HEK293 (cell line): Measurements from ENCODE around the gene LARP6.

Experiments
- HOXC10 ChIP-seq: sonication (generic); formaldehyde crosslinking; IDR thresholded peaks from 2 replicates; pipeline ENCODE4 v1.8.1; 2023; ENCODE audit warnings: mild to moderate bottlenecking, missing genetic modification reagents
- KLF10 ChIP-seq: fragments of 450-650 bp; IDR thresholded peaks from 2 replicates; pipeline ENCODE4 v1.5.1; 2018; ENCODE audit warnings: missing biosample characterization, mild to moderate bottlenecking, missing genetic modification characterization
- KLF8 ChIP-seq: fragments of 450-650 bp; formaldehyde crosslinking; IDR thresholded peaks from 2 replicates; pipeline ENCODE4 v1.5.1; 2016; ENCODE audit warnings: missing biosample characterization, missing genetic modification characterization
- PRDM1 ChIP-seq: fragments of 450-650 bp; formaldehyde crosslinking; IDR thresholded peaks from 2 replicates; pipeline ENCODE4; 2016; ENCODE audit warnings: missing biosample characterization, missing genetic modification characterization
- SCRT2 ChIP-seq: fragments of 450-650 bp; formaldehyde crosslinking; IDR thresholded peaks from 2 replicates; pipeline ENCODE4 v1.5.1; 2016; ENCODE audit warnings: missing biosample characterization, missing genetic modification characterization
- SP2 ChIP-seq: fragments of 450-650 bp; formaldehyde crosslinking; IDR thresholded peaks from 2 replicates; pipeline ENCODE4 v1.5.1; 2016; ENCODE audit warnings: missing biosample characterization, missing genetic modification characterization
- SP3 ChIP-seq: fragments of 450-650 bp; formaldehyde crosslinking; IDR thresholded peaks from 2 replicates; pipeline ENCODE4 v1.5.1; 2016; ENCODE audit warnings: missing biosample characterization, missing genetic modification characterization
- SP7 ChIP-seq: fragments of 450-650 bp; formaldehyde crosslinking; IDR thresholded peaks from 2 replicates; pipeline ENCODE4 v1.5.1; 2016; ENCODE audit warnings: missing biosample characterization, missing genetic modification characterization
- ZBTB17 ChIP-seq: fragments of 450-650 bp; formaldehyde crosslinking; IDR thresholded peaks from 2 replicates; pipeline ENCODE4 v1.5.1; 2016; ENCODE audit warnings: missing biosample characterization, missing genetic modification characterization
- ZBTB8A ChIP-seq: fragments of 450-650 bp; formaldehyde crosslinking; IDR thresholded peaks from 2 replicates; pipeline ENCODE4 v1.5.1; 2016; ENCODE audit warnings: missing biosample characterization, missing genetic modification characterization
- ZEB2 ChIP-seq: fragments of 450-650 bp; formaldehyde crosslinking; IDR thresholded peaks from 2 replicates; pipeline ENCODE4 v1.5.1; 2016; ENCODE audit warnings: missing biosample characterization, missing genetic modification characterization
- ZFP69B ChIP-seq: fragments of 450-650 bp; formaldehyde crosslinking; IDR thresholded peaks from 2 replicates; pipeline ENCODE4 v1.5.1; 2016; ENCODE audit warnings: missing biosample characterization, missing genetic modification characterization
- ZNF10 ChIP-seq: fragments of 450-650 bp; formaldehyde crosslinking; IDR thresholded peaks from 2 replicates; pipeline ENCODE4 v1.5.1; 2017; ENCODE audit warnings: missing biosample characterization, missing genetic modification characterization
- ZNF16 ChIP-seq: fragments of 450-650 bp; formaldehyde crosslinking; IDR thresholded peaks from 2 replicates; pipeline ENCODE4 v1.5.1; 2016; ENCODE audit warnings: low read depth, missing biosample characterization, missing genetic modification characterization
- ZNF184 ChIP-seq: fragments of 450-650 bp; IDR thresholded peaks from 2 replicates; pipeline ENCODE4 v1.5.1; 2018; ENCODE audit warnings: missing biosample characterization, mild to moderate bottlenecking, missing genetic modification characterization
- ZNF2 ChIP-seq: fragments of 450-650 bp; formaldehyde crosslinking; IDR thresholded peaks from 2 replicates; pipeline ENCODE4 v1.5.1; 2016; ENCODE audit warnings: missing biosample characterization, missing genetic modification characterization
- ZNF341 ChIP-seq: fragments of 450-650 bp; formaldehyde crosslinking; IDR thresholded peaks from 2 replicates; pipeline ENCODE4; 2016; ENCODE audit warnings: low read depth, missing biosample characterization, missing genetic modification characterization
- ZNF350 ChIP-seq: fragments of 450-650 bp; formaldehyde crosslinking; IDR thresholded peaks from 2 replicates; pipeline ENCODE4 v1.5.0; 2017; ENCODE audit warnings: missing biosample characterization, mild to moderate bottlenecking, missing genetic modification characterization
- ZNF600 ChIP-seq: fragments of 450-650 bp; formaldehyde crosslinking; IDR thresholded peaks from 2 replicates; pipeline ENCODE4 v1.5.1; 2016; ENCODE audit warnings: missing biosample characterization, missing genetic modification characterization
- ZNF660 ChIP-seq: fragments of 450-650 bp; IDR thresholded peaks from 2 replicates; pipeline ENCODE4 v1.5.1; 2018; ENCODE audit warnings: missing biosample characterization, mild to moderate bottlenecking, missing genetic modification characterization
- ZNF701 ChIP-seq: fragments of 450-650 bp; formaldehyde crosslinking; IDR thresholded peaks from 2 replicates; pipeline ENCODE4 v1.5.1; 2016; ENCODE audit warnings: missing biosample characterization, missing genetic modification characterization
- ZNF747 ChIP-seq: fragments of 450-650 bp; formaldehyde crosslinking; IDR thresholded peaks from 2 replicates; pipeline ENCODE4 v1.5.1; 2016; ENCODE audit warnings: missing biosample characterization, missing genetic modification characterization
- ZNF830 ChIP-seq: fragments of 450-650 bp; IDR thresholded peaks from 2 replicates; pipeline ENCODE4 v1.5.0; 2018; ENCODE audit warnings: missing biosample characterization, missing genetic modification characterization, low read depth, mild to moderate bottlenecking, moderate library complexity
- ZXDB ChIP-seq: fragments of 450-650 bp; formaldehyde crosslinking; IDR thresholded peaks from 2 replicates; pipeline ENCODE4 v1.5.1; 2016; ENCODE audit warnings: missing biosample characterization, missing genetic modification characterization
- TF ChIP-seq, protein P1 (sequence below): fragments of 450-650 bp; formaldehyde crosslinking; conservative IDR thresholded peaks from 2 replicates; pipeline ENCODE4 v1.5.1; 2016; ENCODE audit warnings: low read depth, missing biosample characterization, missing genetic modification characterization
- TF ChIP-seq, protein P2 (sequence below): fragments of 450-650 bp; formaldehyde crosslinking; IDR thresholded peaks from 2 replicates; pipeline ENCODE4 v1.5.1; 2017; ENCODE audit warnings: missing biosample characterization, missing genetic modification characterization
- TF ChIP-seq, protein P3 (sequence below): fragments of 450-650 bp; formaldehyde crosslinking; IDR thresholded peaks from 2 replicates; pipeline ENCODE4 v1.5.1; 2016; ENCODE audit warnings: missing biosample characterization, missing genetic modification characterization, borderline replicate concordance

The LARP6 gene

DNA sequence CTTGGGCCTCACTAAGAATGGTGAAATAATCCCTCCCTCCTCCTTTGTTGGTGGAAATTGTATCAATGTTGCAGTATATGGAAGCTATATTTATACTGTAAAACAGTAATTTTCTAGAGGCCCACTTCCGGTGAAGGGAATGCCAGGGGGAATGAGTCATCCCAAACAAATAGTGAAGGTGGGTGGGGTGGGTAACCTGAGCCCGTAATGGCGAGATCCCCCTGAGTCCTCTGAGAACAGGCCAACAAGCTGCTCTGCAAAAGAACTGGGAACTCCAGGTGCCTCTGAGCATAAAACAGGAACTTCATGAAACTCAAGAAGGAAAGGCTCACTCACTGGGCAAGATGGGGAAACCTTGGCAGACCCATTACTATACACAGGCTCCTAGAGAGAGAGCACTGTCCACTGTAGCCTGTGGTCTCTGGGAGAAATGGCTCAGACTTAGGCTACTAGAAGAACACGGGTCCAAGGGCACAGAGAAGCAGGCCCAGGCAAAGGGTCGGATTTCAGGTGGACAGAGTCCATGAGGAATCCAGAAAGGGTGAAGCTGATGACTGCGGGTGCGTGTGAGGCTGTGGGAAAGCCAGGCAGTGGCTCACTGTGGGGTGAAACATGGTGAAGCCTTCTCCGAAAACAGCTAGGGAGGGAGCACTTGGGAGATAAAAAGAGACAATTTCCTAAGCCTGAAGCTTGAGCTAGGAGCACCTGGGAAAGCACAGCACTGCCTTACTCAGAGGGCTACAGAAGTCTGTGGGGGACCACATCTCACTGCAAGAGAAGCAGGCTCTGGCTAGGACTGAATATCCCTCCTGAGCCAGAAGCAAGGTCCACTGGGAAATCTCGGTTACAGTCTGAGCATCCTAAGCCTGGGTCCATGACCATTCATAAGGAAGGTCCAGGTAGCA, 19.8 kb downstream of the LARP6 start (continued):
- peak; percentile 96 for TF ChIP-seq ZBTB17
- peak; percentile 93 for TF ChIP-seq KLF8 (tag by site-specific recombination)
- peak; percentile 24; the same call in 1 of the 2 replicates for TF ChIP-seq SP3 (tag by site-specific recombination)
- TF ChIP-seq ZFP69B (tag by site-specific recombination) = peak; percentile 58; the same call in 1 of the 2 replicates
- peak; percentile 100 for TF ChIP-seq SP7 (tag by site-specific recombination)
- TF ChIP-seq SP2 (tag by site-specific recombination) = peak; percentile 34; the same call in 1 of the 2 replicates
- TF ChIP-seq SCRT2 (tag by site-specific recombination) = 0 out of 2 replicates have a peak, but pooled peaks have one; percentile 25
- TF ChIP-seq, protein P1, sequence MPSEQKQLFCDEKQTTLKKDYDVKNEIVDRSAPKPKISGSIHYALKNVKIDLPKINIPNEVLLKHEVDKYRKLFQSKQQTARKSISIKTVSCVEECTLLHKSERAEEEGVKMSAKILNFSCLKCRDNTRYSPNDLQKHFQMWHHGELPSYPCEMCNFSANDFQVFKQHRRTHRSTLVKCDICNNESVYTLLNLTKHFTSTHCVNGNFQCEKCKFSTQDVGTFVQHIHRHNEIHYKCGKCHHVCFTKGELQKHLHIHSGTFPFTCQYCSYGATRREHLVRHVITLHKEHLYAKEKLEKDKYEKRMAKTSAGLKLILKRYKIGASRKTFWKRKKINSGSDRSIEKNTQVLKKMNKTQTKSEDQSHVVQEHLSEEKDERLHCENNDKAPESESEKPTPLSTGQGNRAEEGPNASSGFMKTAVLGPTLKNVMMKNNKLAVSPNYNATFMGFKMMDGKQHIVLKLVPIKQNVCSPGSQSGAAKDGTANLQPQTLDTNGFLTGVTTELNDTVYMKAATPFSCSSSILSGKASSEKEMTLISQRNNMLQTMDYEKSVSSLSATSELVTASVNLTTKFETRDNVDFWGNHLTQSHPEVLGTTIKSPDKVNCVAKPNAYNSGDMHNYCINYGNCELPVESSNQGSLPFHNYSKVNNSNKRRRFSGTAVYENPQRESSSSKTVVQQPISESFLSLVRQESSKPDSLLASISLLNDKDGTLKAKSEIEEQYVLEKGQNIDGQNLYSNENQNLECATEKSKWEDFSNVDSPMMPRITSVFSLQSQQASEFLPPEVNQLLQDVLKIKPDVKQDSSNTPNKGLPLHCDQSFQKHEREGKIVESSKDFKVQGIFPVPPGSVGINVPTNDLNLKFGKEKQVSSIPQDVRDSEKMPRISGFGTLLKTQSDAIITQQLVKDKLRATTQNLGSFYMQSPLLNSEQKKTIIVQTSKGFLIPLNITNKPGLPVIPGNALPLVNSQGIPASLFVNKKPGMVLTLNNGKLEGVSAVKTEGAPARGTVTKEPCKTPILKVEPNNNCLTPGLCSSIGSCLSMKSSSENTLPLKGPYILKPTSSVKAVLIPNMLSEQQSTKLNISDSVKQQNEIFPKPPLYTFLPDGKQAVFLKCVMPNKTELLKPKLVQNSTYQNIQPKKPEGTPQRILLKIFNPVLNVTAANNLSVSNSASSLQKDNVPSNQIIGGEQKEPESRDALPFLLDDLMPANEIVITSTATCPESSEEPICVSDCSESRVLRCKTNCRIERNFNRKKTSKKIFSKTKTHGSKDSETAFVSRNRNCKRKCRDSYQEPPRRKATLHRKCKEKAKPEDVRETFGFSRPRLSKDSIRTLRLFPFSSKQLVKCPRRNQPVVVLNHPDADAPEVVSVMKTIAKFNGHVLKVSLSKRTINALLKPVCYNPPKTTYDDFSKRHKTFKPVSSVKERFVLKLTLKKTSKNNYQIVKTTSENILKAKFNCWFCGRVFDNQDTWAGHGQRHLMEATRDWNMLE = peak; percentile 67
- 0 out of 2 replicates have a peak, but pooled peaks have one; percentile 14 for TF ChIP-seq ZNF10
- TF ChIP-seq, protein P2, sequence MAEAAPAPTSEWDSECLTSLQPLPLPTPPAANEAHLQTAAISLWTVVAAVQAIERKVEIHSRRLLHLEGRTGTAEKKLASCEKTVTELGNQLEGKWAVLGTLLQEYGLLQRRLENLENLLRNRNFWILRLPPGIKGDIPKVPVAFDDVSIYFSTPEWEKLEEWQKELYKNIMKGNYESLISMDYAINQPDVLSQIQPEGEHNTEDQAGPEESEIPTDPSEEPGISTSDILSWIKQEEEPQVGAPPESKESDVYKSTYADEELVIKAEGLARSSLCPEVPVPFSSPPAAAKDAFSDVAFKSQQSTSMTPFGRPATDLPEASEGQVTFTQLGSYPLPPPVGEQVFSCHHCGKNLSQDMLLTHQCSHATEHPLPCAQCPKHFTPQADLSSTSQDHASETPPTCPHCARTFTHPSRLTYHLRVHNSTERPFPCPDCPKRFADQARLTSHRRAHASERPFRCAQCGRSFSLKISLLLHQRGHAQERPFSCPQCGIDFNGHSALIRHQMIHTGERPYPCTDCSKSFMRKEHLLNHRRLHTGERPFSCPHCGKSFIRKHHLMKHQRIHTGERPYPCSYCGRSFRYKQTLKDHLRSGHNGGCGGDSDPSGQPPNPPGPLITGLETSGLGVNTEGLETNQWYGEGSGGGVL = peak; percentile 83
- 0 out of 2 replicates have a peak, but pooled peaks have one; percentile 46 for TF ChIP-seq ZNF184 (tag by site-specific recombination)
- no peak for TF ChIP-seq ZNF830
- TF ChIP-seq, protein P3, sequence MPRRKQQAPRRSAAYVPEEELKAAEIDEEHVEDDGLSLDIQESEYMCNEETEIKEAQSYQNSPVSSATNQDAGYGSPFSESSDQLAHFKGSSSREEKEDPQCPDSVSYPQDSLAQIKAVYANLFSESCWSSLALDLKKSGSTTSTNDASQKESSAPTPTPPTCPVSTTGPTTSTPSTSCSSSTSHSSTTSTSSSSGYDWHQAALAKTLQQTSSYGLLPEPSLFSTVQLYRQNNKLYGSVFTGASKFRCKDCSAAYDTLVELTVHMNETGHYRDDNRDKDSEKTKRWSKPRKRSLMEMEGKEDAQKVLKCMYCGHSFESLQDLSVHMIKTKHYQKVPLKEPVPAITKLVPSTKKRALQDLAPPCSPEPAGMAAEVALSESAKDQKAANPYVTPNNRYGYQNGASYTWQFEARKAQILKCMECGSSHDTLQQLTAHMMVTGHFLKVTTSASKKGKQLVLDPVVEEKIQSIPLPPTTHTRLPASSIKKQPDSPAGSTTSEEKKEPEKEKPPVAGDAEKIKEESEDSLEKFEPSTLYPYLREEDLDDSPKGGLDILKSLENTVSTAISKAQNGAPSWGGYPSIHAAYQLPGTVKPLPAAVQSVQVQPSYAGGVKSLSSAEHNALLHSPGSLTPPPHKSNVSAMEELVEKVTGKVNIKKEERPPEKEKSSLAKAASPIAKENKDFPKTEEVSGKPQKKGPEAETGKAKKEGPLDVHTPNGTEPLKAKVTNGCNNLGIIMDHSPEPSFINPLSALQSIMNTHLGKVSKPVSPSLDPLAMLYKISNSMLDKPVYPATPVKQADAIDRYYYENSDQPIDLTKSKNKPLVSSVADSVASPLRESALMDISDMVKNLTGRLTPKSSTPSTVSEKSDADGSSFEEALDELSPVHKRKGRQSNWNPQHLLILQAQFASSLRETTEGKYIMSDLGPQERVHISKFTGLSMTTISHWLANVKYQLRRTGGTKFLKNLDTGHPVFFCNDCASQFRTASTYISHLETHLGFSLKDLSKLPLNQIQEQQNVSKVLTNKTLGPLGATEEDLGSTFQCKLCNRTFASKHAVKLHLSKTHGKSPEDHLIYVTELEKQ (tag by site-specific recombination) = peak; percentile 35; the same call in 1 of the 2 replicates
- peak; percentile 96 for TF ChIP-seq ZNF660 (tag by site-specific recombination)
- peak; percentile 60 for TF ChIP-seq PRDM1 (tag by site-specific recombination)
- peak; percentile 86 for TF ChIP-seq KLF10 (tag by site-specific recombination)
- TF ChIP-seq ZEB2 (tag by site-specific recombination) = peak; percentile 89
- no peak for TF ChIP-seq ZNF16 (tag by site-specific recombination)
- TF ChIP-seq ZNF600 (tag by site-specific recombination) = peak; percentile 71
- peak; percentile 92 for TF ChIP-seq ZNF341
- TF ChIP-seq ZNF701 (tag by site-specific recombination) = peak; percentile 88
- 0 out of 2 replicates have a peak, but pooled peaks have one; percentile 6 for TF ChIP-seq ZBTB8A (tag by site-specific recombination)
- peak; percentile 65 for TF ChIP-seq ZNF2 (tag by site-specific recombination)
- TF ChIP-seq ZNF350 (tag by site-specific recombination) = no peak
- TF ChIP-seq ZXDB = peak; percentile 75
- no peak for TF ChIP-seq ZNF747 (tag by site-specific recombination)
- no peak for TF ChIP-seq HOXC10 (CRISPR knock-in tag)
